ENCODE measurements around the gene GARRE1.
A peak's percentile ranks its signal among the peaks of the same experiment; 100 is the strongest.

The GARRE1 gene

DNA sequence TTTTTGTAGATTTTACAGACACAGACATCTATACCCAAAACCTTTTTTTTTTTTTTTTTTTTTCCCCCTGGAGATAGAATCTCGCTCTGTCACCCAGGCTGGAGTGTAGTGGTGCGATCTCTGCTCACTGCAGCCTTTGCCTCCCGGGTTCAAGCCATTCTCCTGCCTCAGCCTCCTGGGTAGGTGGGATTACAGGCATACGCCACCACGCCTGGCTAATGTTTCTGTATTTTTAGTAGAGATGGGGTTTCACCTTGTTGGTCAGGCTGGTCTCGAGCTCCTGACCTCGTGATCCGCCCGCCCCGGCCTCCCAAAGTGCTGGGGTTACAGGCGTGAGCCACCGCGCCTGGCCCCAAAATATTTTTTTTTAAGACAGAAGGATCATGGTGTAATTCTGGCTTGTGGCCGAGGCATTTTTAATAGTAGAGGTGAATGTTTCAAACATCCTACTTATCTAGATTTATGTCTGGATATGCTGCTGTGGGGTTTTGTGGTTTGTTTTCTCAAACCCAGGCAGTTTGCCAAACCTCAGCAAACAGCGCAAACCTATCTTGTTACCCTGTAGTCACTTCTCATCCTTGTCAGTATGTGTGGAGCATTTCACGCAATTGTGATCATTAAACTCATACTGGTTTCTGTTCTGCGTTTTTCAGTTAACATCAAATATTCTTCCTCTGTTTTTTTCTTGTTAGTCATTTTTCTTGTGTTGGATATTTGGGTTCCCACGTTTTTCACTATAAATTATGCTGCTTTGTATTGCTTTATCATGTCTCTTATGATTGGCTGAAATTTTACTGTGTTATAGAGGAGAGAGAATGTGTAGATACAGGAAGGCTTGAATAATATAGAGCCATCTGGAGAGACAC lies 36.2 kb upstream of the GARRE1 start:
- no peaks in the 10 kb centered on the region for H3K27me3 ChIP-seq (ENCODE audit: control insufficient read depth, low read length)
- peak overlapping the region; percentile 78 for H3K27ac ChIP-seq (ENCODE audit: low read depth, low read length)
- H3K4me3 ChIP-seq (ENCODE audit: low read length) = peak overlapping the region; percentile 23
- TF ChIP-seq, protein P1, sequence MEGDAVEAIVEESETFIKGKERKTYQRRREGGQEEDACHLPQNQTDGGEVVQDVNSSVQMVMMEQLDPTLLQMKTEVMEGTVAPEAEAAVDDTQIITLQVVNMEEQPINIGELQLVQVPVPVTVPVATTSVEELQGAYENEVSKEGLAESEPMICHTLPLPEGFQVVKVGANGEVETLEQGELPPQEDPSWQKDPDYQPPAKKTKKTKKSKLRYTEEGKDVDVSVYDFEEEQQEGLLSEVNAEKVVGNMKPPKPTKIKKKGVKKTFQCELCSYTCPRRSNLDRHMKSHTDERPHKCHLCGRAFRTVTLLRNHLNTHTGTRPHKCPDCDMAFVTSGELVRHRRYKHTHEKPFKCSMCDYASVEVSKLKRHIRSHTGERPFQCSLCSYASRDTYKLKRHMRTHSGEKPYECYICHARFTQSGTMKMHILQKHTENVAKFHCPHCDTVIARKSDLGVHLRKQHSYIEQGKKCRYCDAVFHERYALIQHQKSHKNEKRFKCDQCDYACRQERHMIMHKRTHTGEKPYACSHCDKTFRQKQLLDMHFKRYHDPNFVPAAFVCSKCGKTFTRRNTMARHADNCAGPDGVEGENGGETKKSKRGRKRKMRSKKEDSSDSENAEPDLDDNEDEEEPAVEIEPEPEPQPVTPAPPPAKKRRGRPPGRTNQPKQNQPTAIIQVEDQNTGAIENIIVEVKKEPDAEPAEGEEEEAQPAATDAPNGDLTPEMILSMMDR (IDR thresholded peaks at IDR 0.05; ENCODE audit: low read depth, low read length, poor library complexity, severe bottlenecking) = no peak
- TF ChIP-seq EZH2phosphoT487 (IDR thresholded peaks at IDR 0.05; ENCODE audit: borderline replicate concordance, low read length) = no peak
- H3K36me3 ChIP-seq (ENCODE audit: control insufficient read depth, low read length) = peaks cover 72% of the 10 kb centered on the region
- no peaks in the 10 kb centered on the region for H4K20me1 ChIP-seq (ENCODE audit: control insufficient read depth, insufficient read depth, low read depth, low read length)
- H3K9me2 ChIP-seq (replicated peaks; ENCODE audit: control insufficient read depth, low read length) = no peaks in the 10 kb centered on the region
- peak overlapping the region; percentile 41 for H3K4me2 ChIP-seq (ENCODE audit: low read length)
- H3K79me2 ChIP-seq (ENCODE audit: control insufficient read depth, low read length) = peaks cover 56% of the 10 kb centered on the region
- no peaks in the 10 kb centered on the region for H3K9me3 ChIP-seq (ENCODE audit: control insufficient read depth, insufficient read depth, low read length)
- H3F3A ChIP-seq (ENCODE audit: control insufficient read depth, insufficient read depth) = peaks cover 28% of the 10 kb centered on the region
- H3K4me1 ChIP-seq (ENCODE audit: control insufficient read depth, low read length) = peaks cover 31% of the 10 kb centered on the region

DNA sequence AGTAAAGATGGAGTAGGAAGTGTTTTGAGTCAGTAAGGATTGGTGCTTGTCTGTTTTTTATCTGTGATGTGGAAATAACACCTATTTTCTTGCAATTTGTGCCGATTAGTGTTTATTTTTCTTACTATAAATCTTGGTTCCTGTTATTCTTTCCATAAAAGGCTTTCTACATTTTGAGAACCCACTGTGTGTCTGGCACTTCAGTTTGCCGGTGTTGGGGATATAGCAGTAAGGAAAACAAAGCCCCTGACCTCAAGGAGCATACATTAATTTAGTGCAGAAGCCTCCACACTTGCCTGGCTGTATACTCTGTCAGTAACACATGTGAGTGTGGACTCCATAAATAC lies 35.6 kb upstream of the GARRE1 start:
- Histone ChIP-seq H3K4me1 (ENCODE audit: control insufficient read depth, low read length) (peaks cover 31% of the 10 kb centered on the region), H3K79me2 (ENCODE audit: control insufficient read depth, low read length) (peaks cover 59% of the 10 kb centered on the region), H3K4me2 (ENCODE audit: low read length) (peak overlapping the region; percentile 41)

DNA sequence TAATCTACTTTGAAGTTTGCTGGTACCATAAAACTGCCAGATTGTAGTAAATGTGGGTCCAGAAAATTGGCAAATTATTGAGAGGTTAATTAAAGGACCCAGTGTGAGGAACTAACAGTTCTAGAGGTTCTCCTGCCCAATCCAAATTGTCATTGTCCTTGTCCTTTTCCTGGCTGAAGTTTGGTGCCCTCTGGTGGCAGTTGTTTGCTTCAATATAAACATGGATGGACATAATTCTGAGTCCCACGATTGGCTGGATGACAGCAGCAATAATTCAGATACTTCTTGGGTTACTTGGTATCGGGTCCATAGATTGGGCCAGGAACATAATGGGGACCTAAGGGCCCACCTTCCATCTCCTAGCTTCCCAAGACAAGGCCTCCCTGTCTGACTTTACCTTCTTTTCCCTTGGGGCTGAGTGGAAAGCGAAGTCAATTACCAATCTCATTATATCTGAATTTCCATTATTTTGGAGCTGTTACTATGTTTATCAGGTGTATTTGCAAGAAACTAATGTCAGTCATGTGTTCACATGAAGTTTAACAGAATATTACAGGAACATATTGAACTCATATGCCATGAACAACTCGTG lies 33.8 kb upstream of the GARRE1 start:
- Histone ChIP-seq H3K4me3 (ENCODE audit: low read length) (no peak overlapping the region), H3K36me3 (ENCODE audit: control insufficient read depth, low read length) (peaks cover 81% of the 10 kb centered on the region), H3K27ac (ENCODE audit: low read depth, low read length) (no peak overlapping the region), H3F3A (ENCODE audit: control insufficient read depth, insufficient read depth) (peaks cover 25% of the 10 kb centered on the region), H3K9me3 (ENCODE audit: control insufficient read depth, insufficient read depth, low read length) (no peaks in the 10 kb centered on the region), H3K79me2 (ENCODE audit: control insufficient read depth, low read length) (peaks cover 58% of the 10 kb centered on the region), H3K27me3 (ENCODE audit: control insufficient read depth, low read length) (no peaks in the 10 kb centered on the region), H3K9me2 (replicated peaks; ENCODE audit: control insufficient read depth, low read length) (no peaks in the 10 kb centered on the region), H3K4me2 (ENCODE audit: low read length) (no peak overlapping the region), H3K4me1 (ENCODE audit: control insufficient read depth, low read length) (peaks cover 26% of the 10 kb centered on the region), H4K20me1 (ENCODE audit: control insufficient read depth, insufficient read depth, low read depth, low read length) (no peaks in the 10 kb centered on the region)
- TF ChIP-seq EZH2phosphoT487 (IDR thresholded peaks at IDR 0.05; ENCODE audit: borderline replicate concordance, low read length) = no peak
- TF ChIP-seq, protein P1 (IDR thresholded peaks at IDR 0.05; ENCODE audit: low read depth, low read length, poor library complexity, severe bottlenecking) = peak; percentile 87

More for the DNA sequence above, 35.6 kb upstream of the GARRE1 start:
- Histone ChIP-seq H3K27me3 (ENCODE audit: control insufficient read depth, low read length) (no peaks in the 10 kb centered on the region), H3F3A (ENCODE audit: control insufficient read depth, insufficient read depth) (peaks cover 27% of the 10 kb centered on the region), H3K36me3 (ENCODE audit: control insufficient read depth, low read length) (peaks cover 72% of the 10 kb centered on the region), H3K4me3 (ENCODE audit: low read length) (peak overlapping the region; percentile 23; the same call in 1 of the 2 replicates), H3K9me3 (ENCODE audit: control insufficient read depth, insufficient read depth, low read length) (no peaks in the 10 kb centered on the region), H4K20me1 (ENCODE audit: control insufficient read depth, insufficient read depth, low read depth, low read length) (no peaks in the 10 kb centered on the region), H3K27ac (ENCODE audit: low read depth, low read length) (peak overlapping the region; percentile 78), H3K9me2 (replicated peaks; ENCODE audit: control insufficient read depth, low read length) (no peaks in the 10 kb centered on the region)
- TF ChIP-seq EZH2phosphoT487 (IDR thresholded peaks at IDR 0.05; ENCODE audit: borderline replicate concordance, low read length) = no peak
- TF ChIP-seq, protein P1 (IDR thresholded peaks at IDR 0.05; ENCODE audit: low read depth, low read length, poor library complexity, severe bottlenecking) = no peak

Data from DOHH2 (cell line).